ENCODE measurements around the gene ADAMTS16. TPM values are rescaled to one million over a fixed set of nuclear protein-coding genes. Genes with fewer than 3 reads are reported as not detected.

Gene ADAMTS16
- total and polyA plus RNA-seq, 11 donors = 0.05 to 4.7 (median 0.16) TPM; not detected in 8

DNA sequence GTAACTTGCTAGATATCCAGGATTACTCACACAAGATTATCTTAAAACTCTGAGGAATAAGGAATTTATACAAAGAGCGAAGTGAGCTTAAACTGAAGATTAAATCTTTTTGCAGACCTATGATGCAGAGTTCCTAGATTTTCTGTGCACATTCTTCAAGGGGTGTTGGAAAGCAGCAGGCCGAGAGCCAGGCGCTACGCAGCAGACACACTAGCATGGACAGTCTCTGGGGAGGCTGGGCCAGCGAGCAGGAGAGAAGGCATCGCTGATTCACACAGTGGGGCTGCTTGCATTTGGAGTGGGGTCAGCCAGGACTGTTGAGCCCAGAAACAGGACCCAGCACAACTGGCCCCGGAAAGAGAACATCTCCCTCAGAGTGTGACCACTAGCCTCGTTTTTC lies 136.3 kb downstream of the ADAMTS16 start:
- intact Hi-C loops (cut with DNase I) = loop anchor here in 1 of 10 donors (10.0 kb wide), 1 partner anchor 108 kb away; no protein-coding TSS in a partner anchor

DNA sequence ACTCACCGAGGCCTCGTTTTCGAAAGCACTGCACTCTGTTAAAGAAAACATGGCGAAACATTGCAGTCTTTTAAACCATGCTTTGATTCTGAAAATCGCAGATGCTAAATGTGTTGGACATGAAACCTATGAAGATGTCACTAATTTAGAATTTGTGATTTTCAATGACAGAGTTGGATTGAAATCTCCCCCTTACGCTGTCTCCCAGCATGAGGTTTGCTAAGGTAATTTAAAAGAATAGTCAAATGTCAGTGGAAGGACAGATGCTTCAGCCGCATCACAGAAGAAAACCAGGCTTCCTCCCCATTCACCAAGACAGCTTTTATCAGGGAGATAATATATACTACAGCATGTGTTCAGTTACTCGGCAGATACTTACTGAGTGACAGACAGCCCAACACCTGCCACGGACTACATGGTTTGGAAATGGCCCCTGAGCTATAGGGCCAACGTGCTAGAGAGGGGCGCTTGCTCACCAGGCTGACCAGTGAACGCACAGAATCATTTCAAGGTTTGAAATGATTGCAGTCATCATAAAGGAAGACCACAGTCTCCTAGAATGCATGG lies 136.9 kb downstream of the ADAMTS16 start:
- no peaks in the 10 kb centered on the region for H3K9me3 ChIP-seq
- peaks cover 0 to under 1% (median 0%) of the 10 kb centered on the region in 12 donors for H3K4me1 ChIP-seq
- H3K27me3 ChIP-seq = no peaks in the 10 kb centered on the region
- DNase-seq (no peak), ATAC-seq (no peak)
- no peak overlapping the region for H3K4me3 ChIP-seq
- 67 to 79% (median 75%) methylated on average over 11 to 12 of the region's 12 CpGs for whole genome bisulfite sequencing, 4 donors
- H3K27ac ChIP-seq = no peak overlapping the region
- TF ChIP-seq POLR2A (IDR thresholded peaks at IDR 0.05) = no peak
- TF ChIP-seq, protein P1, sequence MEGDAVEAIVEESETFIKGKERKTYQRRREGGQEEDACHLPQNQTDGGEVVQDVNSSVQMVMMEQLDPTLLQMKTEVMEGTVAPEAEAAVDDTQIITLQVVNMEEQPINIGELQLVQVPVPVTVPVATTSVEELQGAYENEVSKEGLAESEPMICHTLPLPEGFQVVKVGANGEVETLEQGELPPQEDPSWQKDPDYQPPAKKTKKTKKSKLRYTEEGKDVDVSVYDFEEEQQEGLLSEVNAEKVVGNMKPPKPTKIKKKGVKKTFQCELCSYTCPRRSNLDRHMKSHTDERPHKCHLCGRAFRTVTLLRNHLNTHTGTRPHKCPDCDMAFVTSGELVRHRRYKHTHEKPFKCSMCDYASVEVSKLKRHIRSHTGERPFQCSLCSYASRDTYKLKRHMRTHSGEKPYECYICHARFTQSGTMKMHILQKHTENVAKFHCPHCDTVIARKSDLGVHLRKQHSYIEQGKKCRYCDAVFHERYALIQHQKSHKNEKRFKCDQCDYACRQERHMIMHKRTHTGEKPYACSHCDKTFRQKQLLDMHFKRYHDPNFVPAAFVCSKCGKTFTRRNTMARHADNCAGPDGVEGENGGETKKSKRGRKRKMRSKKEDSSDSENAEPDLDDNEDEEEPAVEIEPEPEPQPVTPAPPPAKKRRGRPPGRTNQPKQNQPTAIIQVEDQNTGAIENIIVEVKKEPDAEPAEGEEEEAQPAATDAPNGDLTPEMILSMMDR (IDR thresholded peaks at IDR 0.05) = no peak
- H3K36me3 ChIP-seq = no peaks in the 10 kb centered on the region
- intact Hi-C loops (cut with DNase I) = loop anchor here in 1 of 10 donors (10.0 kb wide), 1 partner anchor 108 kb away; no protein-coding TSS in a partner anchor

More for the DNA sequence above, 136.3 kb downstream of the ADAMTS16 start:
- H3K4me1 ChIP-seq = peaks cover 0 to 6% (median 4%) of the 10 kb centered on the region in 12 donors
- no peak for TF ChIP-seq POLR2A (IDR thresholded peaks at IDR 0.05)
- TF ChIP-seq, protein P1 (IDR thresholded peaks at IDR 0.05) = no peak
- H3K36me3 ChIP-seq = no peaks in the 10 kb centered on the region
- H3K27ac ChIP-seq = no peak overlapping the region
- H3K9me3 ChIP-seq = no peaks in the 10 kb centered on the region
- DNase-seq (no peak), ATAC-seq (no peak)
- WGBS, 4 donors = 70 to 84% (median 79%) methylated on average over 8 of the region's 8 CpGs
- H3K4me3 ChIP-seq = no peak overlapping the region
- H3K27me3 ChIP-seq = no peaks in the 10 kb centered on the region

DNA sequence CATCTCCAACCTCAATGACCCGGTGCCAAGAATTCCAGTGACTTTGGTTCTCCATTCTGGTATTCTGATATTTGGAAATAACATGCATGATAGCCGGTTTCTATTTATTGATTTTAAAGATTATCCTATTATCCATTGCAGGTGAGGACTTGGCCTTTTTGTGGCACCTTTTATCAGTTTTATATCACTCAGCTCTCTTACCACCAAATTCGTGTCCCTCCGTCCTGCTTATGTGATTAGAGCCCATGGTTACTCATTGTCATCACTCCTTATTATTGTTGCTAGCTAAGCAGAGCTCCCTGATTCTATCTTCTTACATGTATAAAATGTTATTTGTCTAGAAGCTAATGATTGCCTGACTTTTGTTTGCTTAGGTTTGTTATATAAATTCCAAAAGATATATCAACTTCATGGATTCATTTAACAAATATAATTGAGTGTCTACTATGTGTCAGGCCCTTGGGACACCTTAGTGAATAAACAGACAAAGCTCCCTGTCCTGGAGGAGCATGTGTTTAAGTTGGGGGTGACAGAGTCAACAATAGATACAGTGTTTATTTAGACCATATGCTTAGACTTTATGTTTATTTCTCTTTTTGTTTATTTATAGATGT lies 138.2 kb downstream of the ADAMTS16 start:
- 83 to 87% (median 86%) methylated on average over 4 of the region's 4 CpGs for WGBS, 4 donors
- TF ChIP-seq, protein P1 (IDR thresholded peaks at IDR 0.05) = no peak
- no peak for TF ChIP-seq POLR2A (IDR thresholded peaks at IDR 0.05)
- Histone ChIP-seq H3K27me3 (no peaks in the 10 kb centered on the region), H3K4me1 (no peaks in the 10 kb centered on the region), H3K27ac (no peak overlapping the region), H3K36me3 (no peaks in the 10 kb centered on the region), H3K9me3 (peaks cover 0 to 2% (median 0%) of the 10 kb centered on the region in 12 donors), H3K4me3 (no peak overlapping the region)
- intact Hi-C loops (cut with DNase I) = loop anchor here in 1 of 10 donors (10.0 kb wide), 1 partner anchor 106 kb away; no protein-coding TSS in a partner anchor
- no peak for ATAC-seq
- DNase-seq = no peak

DNA sequence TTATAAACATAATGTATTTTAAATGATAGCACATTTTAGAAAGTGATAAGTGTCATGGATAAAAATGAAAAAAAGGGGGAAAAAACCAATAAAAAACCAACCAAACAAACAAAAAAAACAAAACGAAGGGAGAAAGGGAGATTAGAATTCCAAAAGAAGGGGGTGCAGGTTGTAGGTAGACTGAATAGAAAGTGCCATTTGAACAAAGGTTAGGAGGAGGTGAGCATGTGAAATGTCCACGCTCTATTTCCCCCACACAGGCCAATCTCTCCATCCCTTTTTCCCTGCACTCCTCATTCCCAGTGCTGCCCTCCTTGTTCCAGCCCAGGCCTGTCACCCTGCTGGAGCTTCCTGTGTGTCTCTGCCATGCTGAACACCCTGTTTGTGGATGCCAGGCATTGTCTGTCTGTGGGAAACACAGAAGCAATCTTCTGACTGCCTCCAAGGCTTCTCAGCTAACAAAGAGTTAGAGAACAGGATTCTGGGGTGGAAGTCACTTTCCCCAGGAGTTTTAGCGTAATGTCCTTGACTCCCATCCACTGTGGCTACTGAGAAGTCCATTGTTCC lies 138.8 kb downstream of the ADAMTS16 start:
- TF ChIP-seq POLR2A (IDR thresholded peaks at IDR 0.05) = no peak
- TF ChIP-seq, protein P1 (IDR thresholded peaks at IDR 0.05) = no peak
- Histone ChIP-seq H3K4me3 (no peak overlapping the region), H3K9me3 (peaks cover 0 to 6% (median 0%) of the 10 kb centered on the region in 12 donors), H3K4me1 (no peaks in the 10 kb centered on the region), H3K36me3 (no peaks in the 10 kb centered on the region), H3K27ac (no peak overlapping the region), H3K27me3 (no peaks in the 10 kb centered on the region)
- DNase-seq (no peak), ATAC-seq (no peak)
- intact Hi-C loops (cut with DNase I) = loop anchor here in 1 of 10 donors (10.0 kb wide), 1 partner anchor 106 kb away; no protein-coding TSS in a partner anchor
- WGBS, 4 donors = 76 to 80% (median 77%) methylated on average over 3 of the region's 3 CpGs
